GM12878 (cell line): ENCODE results near the gene MARCHF2. TPM values are rescaled to one million over a fixed set of nuclear protein-coding genes. Genes with fewer than 3 reads are reported as not detected.

Source experiments
- ATAC-seq: fragments of 200-7000 bp; cut with Tn5 transposase; 3 replicates; pipeline ENCODE4 v1.9.1; 2020; ENCODE audit warnings: mild to moderate bottlenecking, moderate library complexity
- BruUV-seq: library from RNA; stranded (reverse); fragments of 400-500 nt; replicated peaks from 2 replicates; lab custom pipeline; 2021; lab: Mats Ljungman, UMichigan
- CTCF ChIA-PET: fragments of 300-600 bp; sonication (Branson Sonifier 250); formaldehyde crosslinking; extraction: SDS; loops from one replicate; lab custom pipeline; 2021; ENCODE audit warnings: inconsistent platforms; lab: Yijun Ruan, JAX
- POLR2A ChIA-PET: fragments of 350-600 bp; formaldehyde crosslinking; extraction: SDS; loops from one replicate; lab custom pipeline; 2021; ENCODE audit warnings: inconsistent platforms; lab: Charles Lee
- RAD21 ChIA-PET: fragments of 300-600 bp; sonication (Branson Sonifier 250); formaldehyde crosslinking; loops from one replicate; lab custom pipeline; 2023; ENCODE audit warnings: antibody characterized with exemption; ENCODE audit not compliant: unreplicated experiment; lab: Charles Lee
- SMC1A ChIA-PET: fragments of 300-600 bp; sonication (Branson Sonifier 250); formaldehyde crosslinking; loops from one replicate; lab custom pipeline; 2023; ENCODE audit not compliant: unreplicated experiment, uncharacterized antibody; lab: Charles Lee
- DNase-seq: peaks from one replicate; pipeline ENCODE4 v3.0.0-alpha.2; 2011; ENCODE audit warnings: low read depth, low spot score
- FAIRE-seq: peaks from 3 replicates; lab custom pipeline; 2011; peaks lifted over from hg19 to GRCh38; lab: Jason Lieb, UNC
- H2AFZ ChIP-seq: 2 replicates; pipeline ENCODE4 v1.6.0; 2011; ENCODE audit warnings: low read depth, low read length, control low read depth; ENCODE audit not compliant: control insufficient read depth
- H3K27ac ChIP-seq: 2 replicates; pipeline ENCODE4 v1.5.1; 2011; ENCODE audit warnings: control low read depth; ENCODE audit not compliant: control insufficient read depth, insufficient read depth
- H3K27me3 ChIP-seq, 2 experiments: replicated peaks in 1 of 2; 2 replicates each; pipeline versions ENCODE4 v1.6.0 to v1.6.1; 2011; ENCODE audit warnings: low read length in 1 of 2; ENCODE audit not compliant: control insufficient read depth in 2 of 2, insufficient read depth in 2 of 2
- H3K36me3 ChIP-seq, 2 experiments: 2 replicates each; pipeline ENCODE4 v1.5.1; 2011; ENCODE audit warnings: low read length in 1 of 2; ENCODE audit not compliant: control insufficient read depth in 2 of 2, insufficient read depth in 2 of 2
- H3K4me1 ChIP-seq: 2 replicates; pipeline ENCODE4 v1.6.1; 2011; ENCODE audit warnings: mild to moderate bottlenecking, low read length, moderate library complexity, mixed read lengths; ENCODE audit not compliant: control insufficient read depth, insufficient read depth
- H3K4me2 ChIP-seq: 2 replicates; pipeline ENCODE4 v1.6.0; 2011; ENCODE audit warnings: control low read depth; ENCODE audit not compliant: control insufficient read depth, insufficient read depth
- H3K4me3 ChIP-seq: fragments of 200-600 bp; sonication (generic); 2 replicates; pipeline ENCODE4 v1.5.1; 2016
- H3K79me2 ChIP-seq: 2 replicates; pipeline ENCODE4 v1.6.0; 2011; ENCODE audit warnings: low read length; ENCODE audit not compliant: control insufficient read depth, insufficient read depth
- H3K9ac ChIP-seq: 2 replicates; pipeline ENCODE4 v1.8.0; 2011; ENCODE audit warnings: low read length, control low read depth, mixed read lengths; ENCODE audit not compliant: control insufficient read depth, insufficient read depth
- H3K9me3 ChIP-seq: replicated peaks from 3 replicates; pipeline ENCODE4 v1.5.1; 2011; ENCODE audit warnings: mild to moderate bottlenecking, low read length; ENCODE audit not compliant: control insufficient read depth, insufficient read depth
- H4K20me1 ChIP-seq: 2 replicates; pipeline ENCODE4 v1.6.0; 2011; ENCODE audit not compliant: control insufficient read depth, insufficient read depth
- E4F1 ChIP-seq: fragments of 450-650 bp; IDR thresholded peaks from 2 replicates; pipeline ENCODE4 v1.6.1; 2018; ENCODE audit warnings: borderline replicate concordance, mild to moderate bottlenecking; ENCODE audit not compliant: partially characterized antibody
- POLR2A ChIP-seq: IDR thresholded peaks from 2 replicates; pipeline ENCODE4 v1.6.1; 2011; ENCODE audit warnings: low read depth, mild to moderate bottlenecking, low read length
- ZNF274 ChIP-seq: IDR thresholded peaks from one replicate; pipeline ENCODE4 v1.8.0; 2011; ENCODE audit not compliant: insufficient read length, insufficient read depth
- WGBS: methylation state at CpG from one replicate; pipeline ENCODE4 v1.1.6; 2016; ENCODE audit warnings: low lambda C conversion rate; ENCODE audit not compliant: insufficient replicate concordance, insufficient coverage; ENCODE audit errors: missing lambda C conversion rate; 5-methylcytosine and 5-hydroxymethylcytosine counted together
- in situ Hi-C: fragments of 300-500 bp; cut with MboI; formaldehyde crosslinking; loops from 9 replicates; pipeline ENCODE4 v1.14.3; 2018; ENCODE audit warnings: mixed read lengths
- intact Hi-C: fragments of 100-400 bp; cut with micrococcal nuclease; formaldehyde crosslinking; loops from one replicate; pipeline ENCODE4 v1.14.2; 2022; ENCODE audit not compliant: unreplicated experiment
- polyA plus RNA-seq, 11 experiments: library from polyadenylated mRNA; depleted of rRNA in 4 of 11; unstranded in 6 of 11; stranded (reverse) in 5 of 11; fragments of >200 nt; fragmentation: Nextera tagmentation in 4 of 11; fragmentation: Illumina TruSeq in 1 of 11; extraction: Ambion mirVana in 4 of 11; extraction: Trizol in 1 of 11; gene quantifications; 1 replicate in 1 of 11; 2 replicates in 10 of 11; pipeline versions ENCODE4 v1.2.1 to v1.2.3, GENCODE V29; 2011 to 2016; ENCODE audit warnings: inconsistent platforms in 2 of 11, missing spikeins in 2 of 11, low read depth in 1 of 11
- total RNA-seq, 4 experiments: library from RNA; depleted of rRNA in 3 of 4; stranded (reverse); fragments of >200 nt in 3 of 4; fragmentation: Illumina TruSeq in 1 of 4; extraction: Trizol in 1 of 4; gene quantifications; 2 replicates each; pipeline versions ENCODE4 v1.2.1 to v1.2.3, GENCODE V29; 2013 to 2021

Gene MARCHF2
- total and polyA plus RNA-seq, 10 of the 15 experiments (the other 5 are each of a cell fraction or from before 2014, with no cell fraction given) = 1.6 to 30.3 (median 10.8) TPM

- H3K9ac ChIP-seq = no peak overlapping the region
- intact Hi-C loops = no loop called here
- in situ Hi-C loops = no loop called here
- BruUV-seq = no TSS peak
- ChIA-PET RAD21 (interaction anchor here (0.6 kb wide), 1 partner anchor 284 kb away, joined by 3 read pairs; no protein-coding TSS in a partner anchor), SMC1A (interaction anchor here (1.1 to 3.3 kb wide), 4 partner anchors 9 to 39 kb away, joined by 3 to 8 read pairs (median 4); no protein-coding TSS in a partner anchor), CTCF (interaction anchor here (1.6 kb wide), 1 partner anchor 14 kb away, joined by 5 read pairs; no protein-coding TSS in a partner anchor), POLR2A (interaction anchor here (0.6 to 1.2 kb wide), 3 partner anchors 13 to 15 kb away, joined by 3 to 4 read pairs (median 3); no protein-coding TSS in a partner anchor)
- H3K79me2 ChIP-seq = peaks cover 67% of the 10 kb centered on the region
- H3K27ac ChIP-seq = no peak overlapping the region
- WGBS = 87% methylated on average over 14 of the region's 14 CpGs
- no peak for FAIRE-seq
- H2AFZ ChIP-seq = no peak overlapping the region
- no peak overlapping the region for H3K4me3 ChIP-seq
- H4K20me1 ChIP-seq = peaks cover 28% of the 10 kb centered on the region
- ATAC-seq = no peak
- TF ChIP-seq POLR2A (0 out of 2 replicates have a peak, but pooled peaks have one; percentile 36), ZNF274 (no peak)
- peaks cover 25 to 60% of the 10 kb centered on the region in 2 experiments for H3K36me3 ChIP-seq
- no peak overlapping the region for H3K4me2 ChIP-seq
- no peak for DNase-seq
- peaks cover 9% of the 10 kb centered on the region for H3K4me1 ChIP-seq
- no peaks in the 10 kb centered on the region for H3K9me3 ChIP-seq
- H3K27me3 ChIP-seq = no peaks in the 10 kb centered on the region
These were observed 48.8 kb downstream of the MARCHF2 start for GRCh38 chr19:8461891-8462290.

GRCh38 chr19:8462571-8462970 lies 49.5 kb downstream of the MARCHF2 start:
- intact Hi-C loops = no loop called here
- no peak overlapping the region for H3K4me3 ChIP-seq
- RAD21 ChIA-PET = no interaction called here
- in situ Hi-C loops = no loop called here
- H3K9me3 ChIP-seq = no peaks in the 10 kb centered on the region
- peaks cover 9% of the 10 kb centered on the region for H3K4me1 ChIP-seq
- H2AFZ ChIP-seq = no peak overlapping the region
- H3K79me2 ChIP-seq = peaks cover 63% of the 10 kb centered on the region
- no peak overlapping the region for H3K4me2 ChIP-seq
- FAIRE-seq = no peak
- ATAC-seq = no peak
- no peak for DNase-seq
- H3K9ac ChIP-seq = no peak overlapping the region
- H4K20me1 ChIP-seq = peaks cover 28% of the 10 kb centered on the region
- WGBS = 89% methylated on average over 5 of the region's 5 CpGs
- H3K36me3 ChIP-seq = peaks cover 28 to 61% of the 10 kb centered on the region in 2 experiments
- no peaks in the 10 kb centered on the region for H3K27me3 ChIP-seq
- POLR2A ChIA-PET = interaction anchor here (1.0 to 1.2 kb wide), 2 partner anchors 13 to 16 kb away, joined by 3 to 4 read pairs; no protein-coding TSS in a partner anchor
- CTCF ChIA-PET = interaction anchor here (1.6 to 2.5 kb wide), 2 partner anchors 14 to 116 kb away, joined by 5 to 10 read pairs; no protein-coding TSS in a partner anchor
- TF ChIP-seq E4F1 = no peak
- BruUV-seq = no TSS peak
- no peak overlapping the region for H3K27ac ChIP-seq
- SMC1A ChIA-PET = interaction anchor here (1.1 to 3.3 kb wide), 4 partner anchors 9 to 39 kb away, joined by 3 to 8 read pairs (median 4); no protein-coding TSS in a partner anchor
